ENCODE data around the gene PTPN7.

The PTPN7 gene

GRCh38 chr1:202126426-202126825 lies 34.0 kb downstream of the PTPN7 start:
- Histone ChIP-seq H3K9ac (ENCODE audit: low read length) (no peak overlapping the region), H3F3A (ENCODE audit: insufficient read depth, low read length) (no peaks in the 10 kb centered on the region), H3K27ac (ENCODE audit: low read length) (no peak overlapping the region), H4K20me1 (ENCODE audit: insufficient read depth, low read length) (no peaks in the 10 kb centered on the region), H3K4me2 (ENCODE audit: low read depth, low read length) (no peak overlapping the region), H3K9me3 (replicated peaks; ENCODE audit: insufficient read depth, low read length) (no peaks in the 10 kb centered on the region), H3K36me3 (replicated peaks; ENCODE audit: insufficient read depth, low read length) (no peaks in the 10 kb centered on the region), H3K79me2 (ENCODE audit: low read length) (no peaks in the 10 kb centered on the region), H3K27me3 (replicated peaks; ENCODE audit: insufficient read depth, low read length) (peaks cover 29% of the 10 kb centered on the region), H2AFZ (ENCODE audit: low read length) (no peak overlapping the region), H3K4me3 (ENCODE audit: low read length) (no peak overlapping the region), H3K4me1 (ENCODE audit: low read length) (no peaks in the 10 kb centered on the region), H3K9me2 (replicated peaks; ENCODE audit: insufficient read depth, low read length) (no peaks in the 10 kb centered on the region)
- TF ChIP-seq EZH2phosphoT487 (IDR thresholded peaks at IDR 0.05; ENCODE audit: low read length) (no peak), CTCF (IDR thresholded peaks at IDR 0.05; ENCODE audit: low read length) (no peak), EZH2 (optimal IDR thresholded peaks at IDR 0.05; ENCODE audit: low read depth, low read length) (no peak)
- DNase-seq, result no peak

DNA sequence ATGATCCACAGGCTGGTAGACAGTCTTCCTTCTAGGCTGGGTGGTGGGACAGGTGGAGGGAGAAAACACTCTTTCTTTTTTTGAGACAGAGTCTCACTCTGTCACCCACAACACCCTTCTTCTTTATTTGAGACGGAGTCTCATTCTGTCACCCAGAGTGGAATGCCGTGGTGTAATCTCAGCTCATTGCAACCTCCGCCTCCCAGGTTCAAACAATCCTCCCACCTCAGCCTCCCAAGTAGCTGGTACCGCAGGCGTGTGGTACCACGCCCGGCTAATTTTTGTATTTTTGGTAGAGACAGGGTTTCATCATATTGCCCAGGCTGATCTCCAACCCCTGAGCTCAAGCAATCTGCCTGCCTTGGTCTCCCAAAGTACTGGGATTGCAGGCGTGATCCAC lies 34.8 kb downstream of the PTPN7 start:
- H2AFZ ChIP-seq (ENCODE audit: low read length), result no peak overlapping the region
- no peaks in the 10 kb centered on the region for H3K36me3 ChIP-seq (replicated peaks; ENCODE audit: insufficient read depth, low read length)
- no peak overlapping the region for H3K4me3 ChIP-seq (ENCODE audit: low read length)
- no peaks in the 10 kb centered on the region for H3K9me2 ChIP-seq (replicated peaks; ENCODE audit: insufficient read depth, low read length)
- H3K79me2 ChIP-seq (ENCODE audit: low read length), result no peaks in the 10 kb centered on the region
- H3K9me3 ChIP-seq (replicated peaks; ENCODE audit: insufficient read depth, low read length), result no peaks in the 10 kb centered on the region
- TF ChIP-seq EZH2phosphoT487 (IDR thresholded peaks at IDR 0.05; ENCODE audit: low read length) (no peak), EZH2 (optimal IDR thresholded peaks at IDR 0.05; ENCODE audit: low read depth, low read length) (no peak)
- no peaks in the 10 kb centered on the region for H4K20me1 ChIP-seq (ENCODE audit: insufficient read depth, low read length)
- DNase-seq, result no peak
- no peak overlapping the region for H3K9ac ChIP-seq (ENCODE audit: low read length)
- H3K27ac ChIP-seq (ENCODE audit: low read length), result no peak overlapping the region
- H3K4me2 ChIP-seq (ENCODE audit: low read depth, low read length), result no peak overlapping the region
- H3K4me1 ChIP-seq (ENCODE audit: low read length), result no peaks in the 10 kb centered on the region
- no peaks in the 10 kb centered on the region for H3F3A ChIP-seq (ENCODE audit: insufficient read depth, low read length)
- H3K27me3 ChIP-seq (replicated peaks; ENCODE audit: insufficient read depth, low read length), result peaks cover 29% of the 10 kb centered on the region

GRCh38 chr1:202124142-202124541 lies 36.3 kb downstream of the PTPN7 start:
- Histone ChIP-seq H3K27ac (ENCODE audit: low read length) (no peak overlapping the region), H4K20me1 (ENCODE audit: insufficient read depth, low read length) (no peaks in the 10 kb centered on the region), H3K9me3 (replicated peaks; ENCODE audit: insufficient read depth, low read length) (no peaks in the 10 kb centered on the region), H3K9me2 (replicated peaks; ENCODE audit: insufficient read depth, low read length) (no peaks in the 10 kb centered on the region), H3K36me3 (replicated peaks; ENCODE audit: insufficient read depth, low read length) (no peaks in the 10 kb centered on the region), H3K4me1 (ENCODE audit: low read length) (no peaks in the 10 kb centered on the region), H3K4me2 (ENCODE audit: low read depth, low read length) (no peak overlapping the region), H3K27me3 (replicated peaks; ENCODE audit: insufficient read depth, low read length) (peaks cover 29% of the 10 kb centered on the region), H3K79me2 (ENCODE audit: low read length) (no peaks in the 10 kb centered on the region), H3K9ac (ENCODE audit: low read length) (no peak overlapping the region), H3K4me3 (ENCODE audit: low read length) (no peak overlapping the region), H2AFZ (ENCODE audit: low read length) (no peak overlapping the region), H3F3A (ENCODE audit: insufficient read depth, low read length) (no peaks in the 10 kb centered on the region)
- TF ChIP-seq CTCF (IDR thresholded peaks at IDR 0.05; ENCODE audit: low read length) (no peak), EZH2phosphoT487 (IDR thresholded peaks at IDR 0.05; ENCODE audit: low read length) (no peak), EZH2 (optimal IDR thresholded peaks at IDR 0.05; ENCODE audit: low read depth, low read length) (no peak)
- DNase-seq, result no peak

DNA sequence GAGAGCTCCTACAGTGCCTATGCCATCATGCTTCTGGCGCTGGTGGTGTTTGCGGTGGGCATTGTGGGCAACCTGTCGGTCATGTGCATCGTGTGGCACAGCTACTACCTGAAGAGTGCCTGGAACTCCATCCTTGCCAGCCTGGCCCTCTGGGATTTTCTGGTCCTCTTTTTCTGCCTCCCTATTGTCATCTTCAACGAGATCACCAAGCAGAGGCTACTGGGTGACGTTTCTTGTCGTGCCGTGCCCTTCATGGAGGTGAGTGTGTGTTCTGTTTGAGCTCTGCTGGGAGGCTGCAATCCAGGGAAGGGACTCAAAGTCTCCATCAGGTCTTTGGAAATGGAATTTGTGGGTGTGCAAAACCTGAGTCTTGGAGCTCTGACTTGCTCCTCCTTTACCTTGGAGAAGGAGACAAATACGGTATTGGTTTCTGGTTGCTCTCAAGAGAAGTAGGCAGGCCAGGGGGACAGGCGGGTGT lies 37.0 kb downstream of the PTPN7 start:
- TF ChIP-seq CTCF (IDR thresholded peaks at IDR 0.05; ENCODE audit: low read length), result no peak
- no peak for TF ChIP-seq EZH2 (optimal IDR thresholded peaks at IDR 0.05; ENCODE audit: low read depth, low read length)
- TF ChIP-seq EZH2phosphoT487 (IDR thresholded peaks at IDR 0.05; ENCODE audit: low read length), result no peak
- Histone ChIP-seq H3K4me1 (ENCODE audit: low read length) (no peaks in the 10 kb centered on the region), H2AFZ (ENCODE audit: low read length) (no peak overlapping the region), H3K9me2 (replicated peaks; ENCODE audit: insufficient read depth, low read length) (no peaks in the 10 kb centered on the region), H3K27ac (ENCODE audit: low read length) (no peak overlapping the region), H3K4me3 (ENCODE audit: low read length) (no peak overlapping the region), H3K79me2 (ENCODE audit: low read length) (no peaks in the 10 kb centered on the region), H3F3A (ENCODE audit: insufficient read depth, low read length) (no peaks in the 10 kb centered on the region), H3K36me3 (replicated peaks; ENCODE audit: insufficient read depth, low read length) (no peaks in the 10 kb centered on the region), H3K4me2 (ENCODE audit: low read depth, low read length) (no peak overlapping the region), H4K20me1 (ENCODE audit: insufficient read depth, low read length) (no peaks in the 10 kb centered on the region), H3K9ac (ENCODE audit: low read length) (no peak overlapping the region), H3K27me3 (replicated peaks; ENCODE audit: insufficient read depth, low read length) (peaks cover 29% of the 10 kb centered on the region), H3K9me3 (replicated peaks; ENCODE audit: insufficient read depth, low read length) (no peaks in the 10 kb centered on the region)
- DNase-seq, result no peak

All from MM.1S (cell line).